HG02610 (cell line): ENCODE results near the gene SSX5.
"Not testable (repeated sequence)": the region's sequence is repeated elsewhere in the genome, so short reads cannot be mapped to it uniquely, and the experiment has no call there.

Source experiments
- ATAC-seq: cut with Tn5 transposase; IDR thresholded peaks from one replicate; pipeline ENCODE4 v1.9.1; 2021; ENCODE audit warnings: mild to moderate bottlenecking, moderate library complexity; ENCODE audit not compliant: unreplicated experiment

The SSX5 gene

GRCh38 chrX:48196745-48197201, at the start of gene SSX5:
Gene SSX5 (minus strand): TSS chrX:48196795. CDS start chrX:48195358, 1,437 bp downstream.
- no peak for ATAC-seq

- not testable (repeated sequence) for ATAC-seq
Observed at GRCh38 chrX:48224196-48224595, 27.6 kb upstream of the SSX5 start.

DNA sequence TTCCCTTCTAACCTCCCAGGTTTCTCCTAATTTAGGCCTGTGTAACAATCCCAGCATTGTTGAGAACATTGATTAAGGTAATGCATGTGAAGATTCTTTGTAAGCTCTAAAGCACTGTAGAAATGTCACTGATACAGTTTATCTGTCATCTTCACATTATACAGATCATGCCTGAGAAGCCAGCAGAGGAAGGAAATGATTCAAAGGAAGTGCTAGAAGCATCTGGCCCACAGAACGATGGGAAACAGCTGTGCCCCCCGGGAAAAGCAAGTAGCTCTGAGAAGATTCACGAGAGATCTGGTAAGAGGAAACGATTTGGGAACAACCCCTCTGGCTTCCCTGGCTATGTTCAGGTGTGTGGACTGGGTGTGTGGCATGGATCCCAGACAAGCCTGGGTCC, 17.7 kb upstream of the SSX5 start:
- ATAC-seq, result not testable (repeated sequence)

- not testable (repeated sequence) for ATAC-seq
Observed at GRCh38 chrX:48190024-48190423, 6.6 kb downstream of the SSX5 start.

- ATAC-seq, result not testable (repeated sequence)
Observed at GRCh38 chrX:48181882-48182281, 14.7 kb downstream of the SSX5 start.

DNA sequence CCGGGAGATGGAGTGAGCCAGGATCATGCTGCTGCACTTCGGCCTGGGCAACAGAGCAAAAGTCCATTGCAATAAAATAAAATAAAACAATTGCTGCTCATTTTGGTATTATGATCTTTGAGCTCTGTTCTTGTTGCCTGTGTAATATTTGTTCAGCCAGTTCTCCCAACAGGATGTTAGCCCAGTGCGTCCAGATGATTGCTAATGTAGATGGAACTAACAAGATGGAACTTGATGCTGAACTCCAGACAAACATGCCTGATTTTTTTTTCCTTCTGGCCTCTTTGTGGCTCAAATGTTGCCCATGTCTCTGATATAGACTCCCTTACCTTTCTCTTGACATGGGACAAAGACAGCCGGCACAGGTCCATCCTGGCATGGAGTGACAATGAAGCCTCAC, 15.8 kb downstream of the SSX5 start:
- ATAC-seq, result no peak

- ATAC-seq, result no peak
Observed at GRCh38 chrX:48179691-48180090, 16.9 kb downstream of the SSX5 start.

DNA sequence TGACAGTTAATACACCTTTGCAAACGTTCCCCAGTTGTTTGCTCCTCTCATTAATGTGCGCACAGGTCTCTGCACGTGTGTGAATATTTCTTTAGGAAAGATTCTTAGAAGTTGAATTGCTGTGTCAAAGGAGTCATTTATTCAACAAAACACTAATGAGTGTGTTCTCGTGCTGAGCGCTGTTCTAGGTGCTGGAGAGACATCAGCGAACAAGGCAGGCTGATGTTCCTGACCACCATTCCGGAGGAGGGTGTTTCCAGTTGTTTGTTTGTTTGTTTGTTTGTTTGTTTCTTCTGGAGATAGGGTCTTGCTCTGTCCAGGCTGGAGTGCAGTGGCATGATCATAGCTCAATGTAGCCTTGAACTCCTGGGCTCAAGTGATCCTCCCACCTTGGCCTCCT, 30.3 kb downstream of the SSX5 start:
- ATAC-seq, result not testable (repeated sequence)

GRCh38 chrX:48165241-48165640, 31.4 kb downstream of the SSX5 start:
- no peak for ATAC-seq

DNA sequence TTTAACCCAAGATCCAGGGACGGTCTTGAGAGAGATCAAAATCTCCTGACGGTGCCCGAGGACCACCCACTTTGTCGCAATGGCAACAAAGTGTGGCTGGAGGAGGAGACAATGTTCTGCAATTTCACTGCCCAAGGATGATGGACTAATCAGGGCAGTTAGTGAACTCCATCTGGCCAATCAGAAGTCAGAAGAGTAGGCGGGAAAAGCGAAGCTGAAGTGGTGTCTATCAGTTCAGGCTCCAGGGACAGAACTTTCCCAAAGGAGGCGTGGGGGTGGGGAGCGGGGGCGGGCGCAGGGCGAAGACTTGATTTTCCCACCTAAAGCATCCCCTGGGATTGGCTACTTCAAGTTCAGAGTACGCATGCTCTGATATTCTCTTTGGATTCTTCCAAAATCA, 40.6 kb downstream of the SSX5 start:
- no peak for ATAC-seq

DNA sequence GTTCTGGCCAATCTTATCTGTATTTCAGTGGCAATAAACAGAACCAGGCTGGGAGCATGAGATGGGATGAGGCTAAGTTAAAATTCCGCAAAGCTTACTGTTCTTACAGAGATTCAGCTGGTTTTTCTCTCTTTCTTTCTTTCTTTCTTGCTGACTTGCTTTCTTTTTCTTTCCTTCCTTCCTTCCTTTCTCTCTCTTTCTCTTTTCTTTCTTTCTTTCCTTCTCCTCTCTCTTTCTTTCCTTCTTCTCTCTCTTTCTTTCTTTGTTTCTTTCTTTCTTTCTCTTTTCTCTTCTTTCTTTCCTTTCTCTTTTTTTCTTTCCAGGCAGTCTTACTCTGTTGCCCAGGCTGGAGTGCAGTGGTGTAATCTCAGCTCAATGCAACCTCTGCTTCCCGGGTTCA, 41.8 kb downstream of the SSX5 start:
- ATAC-seq, result no peak

GRCh38 chrX:48153769-48154168, 42.8 kb downstream of the SSX5 start:
- ATAC-seq, result no peak

DNA sequence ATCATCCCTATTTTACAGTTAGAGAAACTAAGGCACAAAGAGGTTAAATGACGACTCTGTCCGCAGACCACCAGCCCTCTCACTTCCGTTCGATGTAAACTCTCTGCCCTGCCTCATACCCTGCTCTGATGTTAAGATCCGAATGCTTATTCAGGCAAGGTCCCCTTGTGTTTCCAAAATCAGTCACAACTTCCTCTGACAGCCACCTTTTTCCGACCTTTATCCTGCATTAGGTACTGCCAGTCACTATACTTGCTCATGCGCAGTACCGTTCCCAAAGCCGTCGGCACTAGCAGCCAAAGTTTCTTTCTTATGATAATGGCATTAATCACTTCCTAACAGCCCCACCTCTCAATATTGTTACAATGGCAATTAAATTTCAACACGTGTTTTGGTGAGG, 53.9 kb downstream of the SSX5 start:
- ATAC-seq, result not testable (repeated sequence)

GRCh38 chrX:48141810-48142508, 54.6 kb downstream of the SSX5 start:
- not testable (repeated sequence) for ATAC-seq

DNA sequence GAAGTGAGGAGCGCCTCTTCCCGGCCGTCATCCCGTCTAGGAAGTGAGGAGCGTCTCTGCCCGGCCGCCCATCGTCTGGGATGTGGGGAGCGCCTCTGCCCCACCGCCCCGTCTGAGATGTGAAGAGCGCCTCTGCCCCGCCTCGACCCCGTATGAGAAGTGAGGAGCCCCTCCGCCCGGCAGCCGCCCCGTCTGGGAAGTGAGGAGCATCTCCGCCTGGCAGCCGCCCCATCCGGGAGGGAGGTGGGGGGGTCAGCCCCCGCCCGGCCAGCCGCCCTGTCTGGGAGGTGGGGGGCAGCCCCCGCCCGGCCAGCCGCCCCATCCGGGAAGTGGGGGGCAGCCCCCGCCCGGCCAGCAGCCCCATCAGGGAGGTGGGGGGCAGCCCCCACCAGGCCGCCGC, 57.5 kb downstream of the SSX5 start:
- ATAC-seq, result not testable (repeated sequence)
